DMS 273 (cell line): Measurements from ENCODE around the gene MYH3.
"Not testable (repeated sequence)": the region's sequence is repeated elsewhere in the genome, so short reads cannot be mapped to it uniquely, and the experiment has no call there.

Source experiments
- DNase-seq: peaks from one replicate; lab custom pipeline; 2025; ENCODE audit not compliant: unreplicated experiment; lab: John Stamatoyannopoulos, UW

Gene MYH3

DNA sequence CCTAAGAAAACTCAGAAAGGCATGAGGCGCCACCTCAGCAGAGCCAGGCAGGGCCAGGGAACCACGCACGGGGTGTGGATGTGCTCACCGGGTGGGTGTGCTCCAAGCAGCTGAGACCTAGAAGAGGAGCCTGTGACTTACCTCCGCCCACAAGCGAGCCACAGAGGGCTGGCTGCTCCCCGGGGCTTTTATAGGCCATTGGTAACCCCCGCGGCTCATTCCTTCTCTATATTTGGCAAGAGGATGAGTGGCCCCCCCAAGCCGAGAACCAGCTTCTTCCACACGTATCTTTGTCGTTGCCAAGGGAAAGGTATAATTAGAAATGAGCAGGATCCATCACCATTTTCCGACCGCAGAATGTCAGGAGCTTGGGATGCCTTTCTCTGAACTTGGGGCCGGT lies at the start of gene MYH3:
Gene MYH3 (minus strand): TSS at position 162 of the 400 bp plus-strand sequence. CDS start 2,245 bp downstream, outside the sequence.
- no peak for DNase-seq

DNA sequence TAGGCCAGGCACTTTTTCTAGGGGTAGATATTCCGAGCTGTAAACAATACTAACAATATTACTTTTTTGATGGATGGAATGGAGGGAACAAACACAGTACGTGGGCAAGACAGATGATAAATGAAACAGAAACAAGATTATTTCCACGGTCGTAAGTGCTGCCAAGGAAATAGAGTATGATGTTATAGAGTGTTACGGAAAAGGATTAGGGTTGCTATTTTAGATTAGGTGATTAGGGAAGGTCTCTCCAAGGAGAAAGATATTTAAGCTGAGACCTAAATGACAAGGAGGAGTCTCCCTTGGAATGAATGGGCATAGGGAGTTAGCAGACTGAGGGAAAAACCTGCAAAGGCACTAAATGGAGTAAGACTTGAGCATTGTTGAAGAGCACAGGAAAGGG lies 48.6 kb upstream of the MYH3 start:
- DNase-seq, result no peak

DNA sequence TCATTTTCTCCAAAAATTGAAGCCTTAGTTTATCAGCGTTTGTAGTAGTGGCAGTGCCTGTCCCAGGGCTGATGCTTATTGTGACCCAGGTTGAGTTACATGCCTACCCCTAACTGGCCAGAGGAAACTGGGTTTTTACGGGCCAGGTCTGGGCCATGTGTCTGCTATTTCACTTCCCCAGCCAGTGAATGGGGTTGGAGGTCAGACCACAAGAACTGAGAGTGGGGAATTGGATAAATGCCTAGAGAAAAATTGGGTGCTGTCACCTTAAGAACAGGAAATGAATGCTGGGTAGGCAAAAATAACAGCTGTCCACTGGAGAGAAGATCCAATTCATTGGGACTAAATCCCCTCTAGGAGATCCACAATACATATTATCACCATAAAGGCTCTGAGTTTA lies 45.5 kb upstream of the MYH3 start:
- no peak for DNase-seq

DNA sequence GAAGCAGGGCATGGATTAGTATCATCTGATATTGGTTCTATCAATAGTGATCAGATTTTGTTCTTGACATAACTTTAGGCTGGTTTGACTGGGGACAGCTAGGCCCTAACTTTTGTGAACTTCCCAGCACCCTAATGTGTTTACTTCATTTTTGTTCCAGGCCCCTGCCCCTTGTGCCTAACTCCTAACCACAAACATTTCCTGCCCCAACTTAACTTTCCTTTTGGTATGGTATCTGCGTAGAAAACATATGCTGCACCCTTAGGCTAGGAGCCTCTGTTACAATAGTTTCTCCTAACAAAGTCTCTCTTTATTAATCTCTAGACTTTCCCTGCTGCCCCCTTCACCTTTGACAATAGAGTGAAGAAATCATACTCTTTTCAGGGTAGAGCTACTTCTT lies 42.7 kb upstream of the MYH3 start:
- no peak for DNase-seq

DNA sequence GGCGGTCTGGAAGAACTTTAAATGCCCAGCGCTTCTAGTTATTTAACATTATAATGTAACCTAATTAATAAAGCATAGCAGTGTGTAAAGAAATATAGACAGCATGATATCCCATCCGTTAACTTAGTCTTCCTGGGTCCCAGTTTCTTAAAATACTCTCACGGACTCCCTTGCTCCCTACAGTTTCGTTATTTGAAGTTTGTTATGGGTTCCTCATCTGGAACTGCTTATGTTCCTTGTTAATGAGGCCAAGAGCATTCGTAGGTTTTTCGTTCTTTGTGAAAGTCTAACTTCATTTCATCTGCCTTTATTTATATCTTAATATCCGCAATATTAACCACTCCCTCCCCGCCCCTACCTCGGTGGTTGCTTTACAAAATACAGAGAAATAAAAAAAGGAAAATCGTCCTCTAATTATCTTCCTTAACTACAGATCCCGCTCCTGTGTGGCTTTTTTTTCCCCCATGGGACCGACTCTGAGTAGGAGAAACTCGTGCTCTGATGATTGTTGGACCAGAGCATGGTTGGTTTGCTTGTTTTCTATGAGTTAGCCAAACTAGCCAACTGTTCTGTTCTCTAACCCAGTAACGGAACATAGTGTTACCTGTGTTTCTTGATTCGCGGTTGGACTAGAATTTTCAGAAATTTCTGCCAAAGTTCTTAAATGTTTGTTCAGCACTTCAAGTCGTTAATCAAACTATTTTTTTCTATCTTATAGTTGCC lies 41.1 kb upstream of the MYH3 start:
- peak; percentile 37 for DNase-seq

DNA sequence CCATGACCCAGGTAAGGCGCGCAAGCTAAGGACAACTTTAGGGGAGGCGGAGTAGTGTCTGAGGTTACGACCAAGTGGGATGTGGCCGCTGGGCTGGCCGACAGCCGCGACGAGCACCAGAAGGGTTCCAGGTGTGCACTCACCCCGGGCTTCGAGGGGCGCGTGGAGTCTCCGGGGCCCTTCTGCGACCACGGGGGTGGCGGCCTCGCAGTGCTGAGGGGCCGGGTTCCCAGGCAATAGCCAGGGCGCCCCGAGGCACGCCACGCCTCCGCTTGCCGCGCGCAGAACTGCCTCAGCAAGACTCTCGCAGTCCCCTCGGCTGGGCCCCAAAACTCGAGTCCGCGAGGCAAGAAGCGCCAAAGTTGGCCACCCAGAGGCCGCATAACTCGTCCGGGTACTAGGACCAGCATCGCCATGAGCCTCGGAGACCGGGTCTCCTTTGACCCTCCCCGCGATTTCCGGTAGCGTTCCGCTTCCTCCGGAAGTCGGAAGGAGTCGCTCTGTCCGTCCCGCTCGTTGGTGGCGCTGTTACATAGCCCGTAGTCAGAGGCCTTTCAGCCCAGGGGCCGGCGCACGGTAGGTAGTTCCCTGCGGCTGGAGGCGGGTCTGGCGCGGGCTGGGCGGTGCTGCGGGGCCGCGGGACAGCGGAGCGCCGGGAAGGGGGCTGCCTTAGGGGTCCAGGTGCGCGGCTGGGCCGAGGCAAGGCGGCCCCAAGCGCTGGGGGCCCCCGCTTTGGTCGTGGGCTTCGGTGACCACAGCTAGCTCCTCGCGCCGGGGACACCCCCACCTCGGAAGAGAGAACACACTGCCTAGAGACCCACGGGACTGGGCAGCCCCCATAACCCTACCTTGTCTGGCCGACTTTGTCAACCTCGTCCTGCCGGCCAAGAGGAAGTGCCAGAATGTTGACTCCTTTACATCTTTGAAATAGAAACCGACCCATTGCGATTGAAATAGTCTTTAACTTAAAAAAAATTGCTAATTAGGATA lies 40.3 kb upstream of the MYH3 start, which contains the start of the genes ADPRM and SCO1:
Gene ADPRM (plus strand): TSS at position 503 of the 990 bp plus-strand sequence. CDS start 7,333 bp downstream, outside the sequence.
Gene SCO1 (minus strand): TSS at position 442 of the 990 bp plus-strand sequence. CDS start 26 bp downstream, at position 416.
- peak; percentile 94 for DNase-seq

DNA sequence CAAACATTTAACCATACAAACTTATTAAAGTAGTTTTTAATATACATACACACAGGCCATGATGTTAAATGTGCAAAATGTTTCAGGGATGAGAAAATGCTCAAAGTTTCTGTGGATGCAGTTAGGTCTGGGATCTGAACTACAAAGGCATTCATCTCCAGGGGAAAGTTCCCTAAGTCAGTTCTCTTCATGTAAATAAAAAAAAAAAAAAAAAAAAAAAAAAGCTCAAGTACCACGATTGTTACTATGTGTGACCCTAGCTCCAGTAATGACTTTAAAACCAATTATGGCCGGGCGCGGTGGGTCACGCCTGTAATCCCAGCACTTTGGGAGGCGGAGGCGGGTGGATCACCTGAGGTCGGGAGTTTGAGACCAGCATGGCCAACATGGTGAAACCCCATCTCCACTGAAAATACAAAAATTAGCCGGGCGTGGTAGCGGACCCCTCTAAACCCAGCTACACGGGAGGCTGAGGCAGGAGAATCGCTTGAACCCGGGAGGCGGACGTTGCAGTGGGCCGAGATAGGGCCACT lies 38.8 kb upstream of the MYH3 start:
- not testable (repeated sequence) for DNase-seq

DNA sequence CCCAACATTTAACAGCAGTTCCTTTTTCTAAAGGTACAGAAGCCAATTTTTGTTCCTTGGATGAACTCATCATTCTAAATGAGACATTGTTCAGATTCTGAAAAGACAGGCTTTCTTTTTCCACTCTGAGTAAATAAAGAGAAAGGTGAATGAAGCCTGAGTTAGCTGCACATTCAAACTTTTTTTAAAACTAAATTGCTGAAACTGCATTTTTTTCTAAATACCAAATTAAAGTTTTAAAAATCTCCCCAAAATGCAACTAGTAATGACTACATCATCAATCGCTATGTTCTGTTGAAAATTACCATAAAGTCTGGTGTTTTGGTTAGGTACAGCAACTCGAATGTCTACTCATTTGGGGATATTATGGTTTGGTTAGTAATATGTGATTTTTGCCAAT lies 30.4 kb upstream of the MYH3 start:
- no peak for DNase-seq

DNA sequence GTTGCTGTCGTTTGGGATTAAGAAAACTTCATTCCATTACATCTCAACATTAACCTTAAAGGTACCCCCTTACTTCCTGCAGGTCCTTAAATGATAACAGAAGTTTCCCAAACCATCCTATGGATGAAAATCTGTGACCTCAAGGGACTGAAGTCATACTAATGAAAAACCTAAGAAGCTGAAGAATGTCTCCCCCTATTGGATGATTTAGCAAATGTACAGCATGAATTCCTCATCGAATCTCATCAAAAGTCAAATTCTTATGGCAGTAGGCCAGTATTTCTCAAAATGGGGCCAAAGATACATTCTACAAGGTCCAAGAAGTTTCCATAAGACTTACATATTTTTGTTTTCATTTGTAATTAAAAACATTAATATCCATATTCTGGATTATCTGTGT lies 26.7 kb upstream of the MYH3 start:
- DNase-seq, result peak; percentile 34

DNA sequence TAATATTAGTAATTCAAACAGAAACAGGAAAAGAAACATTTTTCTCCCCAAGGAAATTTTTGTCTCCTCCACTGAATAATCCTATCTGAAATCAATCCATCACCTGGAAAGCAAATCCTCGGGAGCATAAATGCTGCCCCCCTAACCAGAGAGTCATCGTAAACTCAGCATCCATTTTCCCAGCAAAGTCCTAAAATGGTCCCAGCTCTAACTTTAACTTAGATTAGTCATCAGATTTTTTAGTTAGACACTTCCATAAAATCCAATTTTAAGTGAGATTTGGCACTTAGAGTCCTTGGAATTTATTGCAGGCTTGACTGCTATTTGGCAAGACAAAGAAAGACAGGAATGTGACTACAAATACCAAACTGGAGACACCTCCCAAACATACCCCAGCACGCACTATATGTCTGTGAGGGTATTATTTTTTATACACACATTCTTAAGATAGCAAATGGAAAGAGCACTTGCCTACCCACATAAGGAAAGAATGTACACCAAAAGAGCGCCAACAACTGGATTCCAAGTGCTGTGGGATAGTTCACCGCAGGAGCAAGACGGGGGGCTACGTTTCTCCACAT lies 24.8 kb upstream of the MYH3 start:
- no peak for DNase-seq

DNA sequence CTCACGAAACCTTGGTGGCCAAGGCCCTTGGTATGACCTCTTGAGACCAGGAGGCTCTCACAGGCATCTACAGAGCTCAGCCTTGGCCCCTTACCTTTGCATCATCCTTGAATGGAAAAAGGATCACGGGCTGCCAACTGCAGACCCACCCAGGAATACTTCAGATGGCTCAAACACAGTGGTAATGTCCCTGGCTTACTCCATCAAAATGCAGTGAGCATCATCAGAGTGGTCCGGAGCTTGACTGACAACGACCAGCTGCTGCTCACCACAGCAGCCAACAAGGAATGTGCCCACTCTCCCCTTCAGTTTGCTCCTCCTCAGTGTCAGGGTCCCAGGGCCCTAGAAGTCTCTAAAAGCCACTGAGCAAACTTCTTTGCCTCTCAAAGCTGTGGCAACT lies 17.6 kb upstream of the MYH3 start:
- DNase-seq, result no peak

DNA sequence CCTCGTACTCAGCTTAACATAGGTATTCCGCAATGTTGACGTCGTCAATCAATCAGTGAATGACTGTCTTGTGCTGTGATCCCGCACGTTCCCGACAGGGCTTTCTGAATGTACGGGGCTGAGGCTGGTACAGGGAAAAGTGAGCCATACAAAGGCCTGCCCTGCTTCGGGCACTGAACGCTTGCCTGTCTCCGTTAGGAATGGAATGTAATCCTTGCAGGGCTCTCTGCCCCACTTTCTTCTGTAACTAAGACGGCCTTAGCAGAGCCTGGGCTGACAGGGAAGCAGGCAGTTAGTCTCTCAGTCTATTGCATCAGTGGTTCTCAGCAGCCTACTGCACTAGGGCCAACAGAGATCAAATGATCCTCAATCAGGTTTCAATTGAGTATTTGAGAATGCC lies 16.2 kb upstream of the MYH3 start:
- DNase-seq, result no peak

DNA sequence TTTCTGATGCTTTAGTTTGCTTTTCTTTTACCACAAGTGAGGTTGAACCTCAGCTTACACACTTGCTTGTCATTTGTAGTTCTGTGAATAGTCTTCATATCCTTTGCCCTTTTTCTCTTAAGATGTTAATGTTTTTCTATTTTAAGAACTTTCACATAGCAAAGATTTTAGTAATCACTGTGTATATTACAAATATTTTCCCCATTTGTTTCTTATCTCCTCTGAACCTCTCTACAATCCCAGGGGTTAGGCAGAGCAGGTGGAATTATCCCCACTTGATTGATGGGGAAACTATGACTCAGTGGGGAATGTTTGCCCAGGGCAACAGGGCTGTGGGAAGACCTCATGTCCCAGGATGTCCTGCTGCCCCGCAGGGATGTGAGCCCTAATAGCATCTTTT lies 11.7 kb upstream of the MYH3 start:
- DNase-seq, result no peak

DNA sequence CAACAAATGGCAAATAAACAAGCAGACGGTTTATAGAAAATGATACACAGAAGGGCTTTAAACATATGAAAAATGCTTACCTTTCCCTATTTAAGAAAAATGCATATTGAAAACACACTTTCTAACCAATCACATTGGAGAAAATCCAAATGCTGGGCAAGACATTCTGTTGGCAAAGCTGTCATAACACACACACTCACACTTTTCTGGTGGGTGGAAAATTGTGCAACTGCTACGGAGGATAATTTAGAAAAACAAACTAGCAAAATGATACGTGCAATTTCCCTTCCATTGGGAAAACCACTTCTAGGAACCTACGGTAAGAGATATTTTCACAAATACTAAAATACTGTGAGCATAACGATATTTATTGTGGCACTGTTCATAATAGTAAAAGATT lies 9.8 kb upstream of the MYH3 start:
- no peak for DNase-seq

DNA sequence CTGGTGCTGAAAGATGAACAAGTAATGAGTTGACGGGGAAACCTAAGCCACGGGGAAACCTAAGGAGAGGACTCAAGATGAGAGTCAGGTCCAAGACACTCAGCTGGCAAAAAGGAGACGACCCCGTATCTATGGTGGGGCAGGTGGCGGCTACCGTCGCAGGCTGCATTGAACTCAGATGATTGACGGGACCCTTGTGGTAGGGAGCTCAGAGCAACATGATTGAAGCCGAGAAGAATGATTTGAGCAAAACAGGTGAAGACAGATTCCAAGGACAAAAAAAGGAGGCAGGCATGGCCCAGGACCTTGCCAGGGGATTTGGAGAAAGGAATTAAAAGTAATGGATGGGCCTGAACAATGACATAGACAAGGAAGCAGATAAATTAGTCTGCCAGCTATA lies 7.5 kb upstream of the MYH3 start:
- no peak for DNase-seq

DNA sequence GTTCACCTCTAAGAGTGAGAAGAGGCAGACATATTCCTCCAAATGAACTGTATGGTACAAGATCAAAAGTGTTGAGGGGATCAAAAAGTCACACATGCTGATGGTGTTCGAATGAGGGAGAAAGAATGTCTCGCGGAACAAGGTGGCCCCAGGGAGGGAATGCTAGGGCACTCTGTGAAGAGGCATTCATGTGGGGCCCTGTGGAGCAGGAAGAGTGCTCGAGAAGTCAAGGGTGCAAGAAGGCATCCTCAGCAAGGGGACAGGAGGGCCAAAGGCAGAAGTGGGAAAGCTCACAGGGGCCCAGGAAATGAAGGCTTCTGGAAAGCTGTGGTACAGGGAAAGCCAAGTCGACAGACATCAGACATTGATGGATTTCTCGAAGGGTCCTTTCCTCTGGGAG lies 6.1 kb upstream of the MYH3 start:
- no peak for DNase-seq

DNA sequence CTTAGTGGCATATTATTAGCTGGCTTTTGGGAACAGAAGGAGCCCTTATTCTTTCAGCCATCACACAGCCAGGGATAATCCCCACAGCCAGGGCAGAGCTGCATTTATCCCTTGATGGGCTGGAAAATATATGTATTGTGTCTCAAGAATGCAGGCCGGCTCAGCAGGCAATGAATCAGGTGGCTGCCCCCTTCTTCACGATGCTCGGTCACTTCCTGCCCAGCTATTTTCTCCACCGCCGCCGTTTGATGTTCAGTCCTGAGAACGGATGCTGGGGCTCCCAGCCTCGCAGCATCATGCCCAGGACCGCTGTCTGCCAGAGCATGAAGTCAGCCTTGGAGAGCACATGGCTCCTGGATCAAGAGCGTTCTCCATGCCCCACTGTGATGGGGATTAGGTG lies 4.3 kb upstream of the MYH3 start:
- DNase-seq, result no peak

DNA sequence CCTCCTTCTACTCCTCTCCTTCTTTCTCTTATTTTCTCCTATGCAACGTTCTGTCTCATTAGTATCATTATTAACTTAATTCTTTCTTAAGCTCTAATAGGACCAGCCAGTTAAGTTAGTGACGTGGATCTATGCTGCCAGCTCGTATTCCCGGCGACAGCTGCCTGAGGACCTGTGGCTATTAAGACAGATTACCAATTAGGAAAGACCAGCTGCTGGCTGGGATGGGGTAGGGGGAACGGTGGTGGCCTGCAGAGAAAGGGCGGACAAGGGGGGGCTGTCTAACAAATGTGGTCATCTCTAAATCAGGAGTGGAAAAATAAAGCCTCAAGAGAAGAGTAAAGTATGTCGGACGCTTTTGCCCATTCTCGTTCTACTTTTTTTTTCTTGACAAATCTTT lies 770 bp upstream of the MYH3 start:
- peak; percentile 22 for DNase-seq

DNA sequence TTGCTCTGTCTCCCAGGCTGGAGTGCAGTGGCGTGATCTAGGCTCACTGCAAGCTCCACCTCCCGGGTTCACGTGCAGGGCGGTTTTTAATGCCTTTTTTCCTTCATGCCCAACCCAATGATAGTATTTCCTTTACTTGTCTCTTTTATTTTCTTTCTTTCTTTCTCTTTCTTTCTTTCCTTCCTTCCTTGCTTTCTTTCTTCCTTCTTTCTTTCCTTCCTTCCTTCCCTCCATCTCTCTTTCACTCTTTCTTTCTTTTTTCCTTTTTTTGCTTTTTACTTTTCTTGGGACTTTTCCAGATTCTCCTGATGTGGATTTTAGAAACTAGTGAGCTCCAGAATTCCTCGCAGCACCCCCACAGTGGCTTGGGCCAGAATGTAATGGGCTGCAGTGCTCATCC lies 3.1 kb downstream of the MYH3 start:
- DNase-seq, result no peak

DNA sequence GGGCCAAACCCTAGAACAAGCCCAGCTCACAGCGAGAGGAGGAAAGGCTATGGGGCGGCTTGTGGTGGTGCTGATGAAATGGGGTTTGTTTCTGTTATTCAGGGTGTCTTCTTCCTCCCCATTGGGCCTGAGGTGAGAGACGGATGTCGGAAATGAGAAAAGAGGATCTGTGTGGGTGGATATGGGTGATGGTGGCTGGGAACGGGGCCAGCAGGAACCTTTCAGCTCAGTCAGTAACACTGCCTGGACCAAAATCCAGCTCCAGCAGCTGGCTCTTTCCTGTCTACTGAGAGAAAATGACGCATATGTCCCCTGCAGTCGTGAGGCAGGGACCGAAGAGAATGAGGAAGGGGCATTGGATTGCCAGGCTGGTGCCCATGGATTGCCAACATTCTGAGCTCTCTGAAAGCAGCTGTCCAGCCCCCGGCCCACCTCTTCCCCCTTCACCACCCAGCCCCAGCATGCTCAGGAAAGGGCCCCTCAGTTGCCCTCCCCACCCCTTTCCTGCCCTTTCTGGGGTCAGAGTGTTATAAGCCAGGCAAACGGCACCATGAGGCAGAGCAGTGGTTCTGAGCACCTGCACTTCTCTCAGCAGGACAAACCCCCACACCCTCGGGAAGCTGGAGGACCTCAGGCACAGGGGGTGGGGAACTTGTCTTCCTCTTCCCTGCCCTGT lies 4.0 kb downstream of the MYH3 start:
- no peak for DNase-seq

DNA sequence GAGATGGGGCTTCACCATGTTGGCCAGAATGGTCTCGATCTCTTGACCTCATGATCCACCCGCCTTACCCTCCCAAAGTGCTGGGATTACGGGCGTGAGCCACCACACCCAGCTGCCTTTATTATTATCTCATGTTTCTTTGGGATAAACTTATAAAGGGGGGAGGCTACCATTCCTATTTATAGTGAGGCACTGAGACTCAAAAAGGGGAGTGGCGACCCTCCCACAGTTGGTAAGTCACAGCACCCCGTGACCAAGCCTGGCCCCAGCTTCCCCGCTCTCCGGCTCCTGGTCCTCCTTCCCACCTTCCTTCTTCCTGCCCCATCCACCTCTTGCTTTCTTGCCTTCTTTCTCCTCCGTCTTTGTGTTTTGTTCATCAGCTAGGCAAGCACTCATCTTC lies 5.2 kb downstream of the MYH3 start:
- no peak for DNase-seq
